Neural cell (in vitro differentiated cells): ENCODE measurements around the gene ALDH8A1. TPM values are rescaled to one million over a fixed set of nuclear protein-coding genes. Genes with fewer than 3 reads are reported as not detected.

Source experiments
- H2AFZ ChIP-seq: fragments of 200-600, 300-800 bp; sonication (generic), shearing (Covaris generic); 2 replicates; pipeline ENCODE4 v1.6.0; 2014; ENCODE audit warnings: low read depth, mild to moderate bottlenecking, antibody characterized with exemption, low read length, moderate library complexity
- H3F3A ChIP-seq: fragments of 200-600 bp; shearing (Covaris generic); 2 replicates; pipeline ENCODE4 v1.6.1; 2016; ENCODE audit warnings: mild to moderate bottlenecking, moderate library complexity, mixed read lengths, antibody characterized with exemption, low read length; ENCODE audit not compliant: insufficient read depth, poor library complexity, severe bottlenecking
- H3K27ac ChIP-seq: fragments of 200-600, 300-800 bp; sonication (generic), shearing (Covaris generic); 2 replicates; pipeline ENCODE4 v1.5.1; 2014; ENCODE audit warnings: mild to moderate bottlenecking, low read length, moderate library complexity
- H3K27me3 ChIP-seq: fragments of 300-800, 200-600 bp; sonication (generic), shearing (Covaris generic); 2 replicates; pipeline ENCODE4 v1.6.0; 2014; ENCODE audit warnings: mild to moderate bottlenecking, low read depth, low read length, moderate library complexity; ENCODE audit not compliant: insufficient read depth
- H3K36me3 ChIP-seq: fragments of 300-800, 200-600 bp; sonication (generic), shearing (Covaris generic); 2 replicates; pipeline ENCODE4 v1.5.1; 2014; ENCODE audit warnings: mild to moderate bottlenecking, antibody characterized with exemption, low read length, moderate library complexity; ENCODE audit not compliant: insufficient read depth
- H3K4me2 ChIP-seq: fragments of 300-800, 200-600 bp; sonication (generic), shearing (Covaris generic); 2 replicates; pipeline ENCODE4 v1.6.0; 2014; ENCODE audit warnings: mild to moderate bottlenecking, low read length
- H3K4me3 ChIP-seq: fragments of 300-800, 200-600 bp; sonication (generic), shearing (Covaris generic); 2 replicates; pipeline ENCODE4 v1.5.1; 2014; ENCODE audit warnings: mild to moderate bottlenecking, low read length, moderate library complexity
- H3K79me2 ChIP-seq: fragments of 200-600 bp; shearing (Covaris generic); replicated peaks from 2 replicates; pipeline ENCODE4 v1.6.0; 2014; ENCODE audit warnings: mild to moderate bottlenecking, low read length, moderate library complexity; ENCODE audit not compliant: insufficient read depth
- H3K9ac ChIP-seq: fragments of 300-800, 200-600 bp; sonication (generic), shearing (Covaris generic); 2 replicates; pipeline ENCODE4 v1.6.1; 2016; ENCODE audit warnings: mild to moderate bottlenecking, low read length, mixed read lengths
- H3K9me2 ChIP-seq: fragments of 200-600 bp; shearing (Covaris generic); 2 replicates; pipeline ENCODE4 v1.6.1; 2016; ENCODE audit warnings: mild to moderate bottlenecking, low read length, mixed read lengths; ENCODE audit not compliant: insufficient read depth
- H3K9me3 ChIP-seq: fragments of 200-600, 300-800 bp; sonication (generic), shearing (Covaris generic); 2 replicates; pipeline ENCODE4 v1.6.1; 2016; ENCODE audit warnings: mild to moderate bottlenecking, mixed run types, low read length, moderate library complexity, mixed read lengths
- H4K20me1 ChIP-seq: fragments of 200-600 bp; shearing (Covaris generic); 2 replicates; pipeline ENCODE4 v1.6.1; 2016; ENCODE audit warnings: mild to moderate bottlenecking, mixed run types; ENCODE audit not compliant: insufficient read depth
- CTCF ChIP-seq: fragments of 450-650 bp; IDR thresholded peaks from 2 replicates; pipeline ENCODE4 v1.5.1; 2014; ENCODE audit warnings: antibody characterized with exemption, mild to moderate bottlenecking, moderate library complexity; ENCODE audit not compliant: poor library complexity, severe bottlenecking
- EP300 ChIP-seq: fragments of 450-650 bp; conservative IDR thresholded peaks from 2 replicates; pipeline ENCODE4 v1.6.1; 2014; ENCODE audit warnings: antibody characterized with exemption, mild to moderate bottlenecking, moderate library complexity; ENCODE audit not compliant: poor library complexity, severe bottlenecking
- EZH2 ChIP-seq: fragments of 200-600, 300-800 bp; shearing (Covaris generic), sonication (generic); IDR thresholded peaks from 2 replicates; pipeline ENCODE4 v1.6.1; 2014; ENCODE audit warnings: antibody characterized with exemption, low read length, borderline replicate concordance, mild to moderate bottlenecking; ENCODE audit not compliant: insufficient read depth, poor library complexity, severe bottlenecking
- MXI1 ChIP-seq: fragments of 450-650 bp; conservative IDR thresholded peaks from 2 replicates; pipeline ENCODE4 v1.6.1; 2014; ENCODE audit warnings: antibody characterized with exemption, mild to moderate bottlenecking; ENCODE audit not compliant: poor library complexity, severe bottlenecking
- POLR2AphosphoS5 ChIP-seq: IDR thresholded peaks from 2 replicates; pipeline ENCODE4 v1.6.1; 2012
- RAD21 ChIP-seq: fragments of 450-650 bp; conservative IDR thresholded peaks from 2 replicates; pipeline ENCODE4 v1.6.1; 2014; ENCODE audit warnings: antibody characterized with exemption, mild to moderate bottlenecking, moderate library complexity
- REST ChIP-seq: IDR thresholded peaks from 2 replicates; pipeline ENCODE4 v1.6.1; 2012; ENCODE audit warnings: borderline replicate concordance
- SMC3 ChIP-seq: fragments of 450-650 bp; conservative IDR thresholded peaks from 2 replicates; pipeline ENCODE4 v1.6.1; 2014; ENCODE audit warnings: antibody characterized with exemption, mild to moderate bottlenecking, moderate library complexity; ENCODE audit not compliant: poor library complexity
- TAF1 ChIP-seq: IDR thresholded peaks from 2 replicates; pipeline ENCODE4 v1.6.1; 2012; ENCODE audit warnings: low read depth
- polyA plus RNA-seq: library from polyadenylated mRNA; depleted of rRNA; stranded (reverse); fragments of >200 nt; gene quantifications from 2 replicates; pipeline ENCODE4 v1.2.3, GENCODE V29; 2014

Gene ALDH8A1
- polyA plus RNA-seq, 1 donor from 2014 or later = 6.9 TPM

- Histone ChIP-seq H3K4me2 (no peak overlapping the region), H4K20me1 (no peaks in the 10 kb centered on the region), H3K4me3 (no peak overlapping the region), H3K36me3 (no peaks in the 10 kb centered on the region), H3K27me3 (no peaks in the 10 kb centered on the region), H3K9ac (no peak overlapping the region), H3F3A (no peaks in the 10 kb centered on the region), H3K9me3 (no peaks in the 10 kb centered on the region), H2AFZ (no peak overlapping the region), H3K79me2 (no peaks in the 10 kb centered on the region), H3K9me2 (no peaks in the 10 kb centered on the region), H3K27ac (no peak overlapping the region)
- TF ChIP-seq REST = no peak
- no peak for TF ChIP-seq POLR2AphosphoS5
- TF ChIP-seq TAF1 = no peak
- TF ChIP-seq EP300 = no peak
- no peak for TF ChIP-seq CTCF
- TF ChIP-seq SMC3 = no peak
- no peak for TF ChIP-seq EZH2
- no peak for TF ChIP-seq MXI1
- no peak for TF ChIP-seq RAD21
Observed at GRCh38 chr6:134950482-134950881, 581 bp upstream of the ALDH8A1 start.

- Histone ChIP-seq H3K36me3 (no peaks in the 10 kb centered on the region), H3K9me3 (no peaks in the 10 kb centered on the region), H2AFZ (no peak overlapping the region), H3K4me3 (no peak overlapping the region), H3K9ac (no peak overlapping the region), H3K9me2 (no peaks in the 10 kb centered on the region), H4K20me1 (no peaks in the 10 kb centered on the region), H3K27ac (no peak overlapping the region), H3K79me2 (no peaks in the 10 kb centered on the region), H3K27me3 (no peaks in the 10 kb centered on the region), H3F3A (no peaks in the 10 kb centered on the region), H3K4me2 (no peak overlapping the region)
- TF ChIP-seq CTCF (no peak), EP300 (no peak), MXI1 (no peak), EZH2 (no peak), REST (no peak), RAD21 (no peak), POLR2AphosphoS5 (no peak), TAF1 (no peak), SMC3 (no peak)
Observed at GRCh38 chr6:134948691-134949090, 1.2 kb downstream of the ALDH8A1 start.
